Kidney (tissue), 14 donors: Measurements from ENCODE around the gene ZFPM1. TPM values are rescaled to one million over a fixed set of nuclear protein-coding genes. Genes with fewer than 3 reads are reported as not detected.

ENCODE experiments used
- DNase-seq, 5 donors: peaks; one replicate each; pipeline ENCODE4 v3.0.0-alpha.2; 2013 to 2020
- FAIRE-seq: peaks from 2 replicates; lab custom pipeline; 2012; peaks lifted over from hg19 to GRCh38; lab: Jason Lieb, UNC
- H3K27ac ChIP-seq, 2 donors: one replicate each; pipeline ENCODE4 v1.7.0; 2013; ENCODE audit warnings: low read depth in 2 of 2, low read length in 2 of 2, inconsistent platforms in 1 of 2
- H3K27me3 ChIP-seq: one replicate; pipeline ENCODE4 v1.7.1; 2013; ENCODE audit warnings: low read length, inconsistent platforms; ENCODE audit not compliant: control insufficient read depth, insufficient read depth
- H3K36me3 ChIP-seq, 3 donors: one replicate each; pipeline versions ENCODE4 v1.7.0 to v1.7.1; 2013; ENCODE audit warnings: low read length in 3 of 3, control low read depth in 1 of 3, inconsistent platforms in 1 of 3; ENCODE audit not compliant: insufficient read depth in 3 of 3, control insufficient read depth in 2 of 3
- H3K4me1 ChIP-seq, 3 donors: one replicate each; pipeline versions ENCODE4 v1.7.0 to v1.7.1; 2013; ENCODE audit warnings: low read length in 3 of 3, inconsistent platforms in 1 of 3, low read depth in 1 of 3; ENCODE audit not compliant: control insufficient read depth in 2 of 3, insufficient read depth in 2 of 3
- H3K4me3 ChIP-seq, 3 donors: one replicate each; pipeline versions ENCODE4 v1.7.0 to v1.8.1; 2013; ENCODE audit warnings: low read length in 3 of 3, control low read depth in 1 of 3, inconsistent platforms in 1 of 3
- H3K9ac ChIP-seq, 3 donors: one replicate each; pipeline versions ENCODE4 v1.7.0 to v1.7.1; 2013; ENCODE audit warnings: low read length in 3 of 3, control low read depth in 1 of 3, inconsistent platforms in 1 of 3
- H3K9me3 ChIP-seq, 3 donors: one replicate each; pipeline versions ENCODE4 v1.7.0 to v1.7.1; 2013; ENCODE audit warnings: low read length in 3 of 3, control low read depth in 1 of 3, inconsistent platforms in 1 of 3; ENCODE audit not compliant: control insufficient read depth in 2 of 3, insufficient read depth in 1 of 3
- intact Hi-C: fragments of 100-400 bp; cut with DNase I; formaldehyde crosslinking; loops from one replicate; pipeline ENCODE4 v1.11.1; 2022
- polyA plus RNA-seq: library from polyadenylated mRNA; stranded (reverse); fragments of 350-450 nt; fragmentation: Illumina TruSeq; extraction: RNeasy Lipid Tissue Mini Kit (QIAGEN cat#74804); gene quantifications from one replicate; pipeline ENCODE4 v1.2.3, GENCODE V29; 2014; ENCODE audit warnings: low read depth, low replicate concordance; ENCODE audit not compliant: insufficient read depth
- total RNA-seq: library from RNA; stranded (reverse); fragmentation: NEBNext Ultra II Directional; extraction: Animal tissue kit (Norgen Biotek cat#: 25700); gene quantifications from one replicate; pipeline ENCODE4 v1.2.1, GENCODE V29; 2021
- TF ChIP-seq, protein P1 (sequence below): IDR thresholded peaks from 3 replicates; pipeline ENCODE4 v1.5.1; 2012; ENCODE audit warnings: mild to moderate bottlenecking, moderate library complexity, borderline replicate concordance; ENCODE audit not compliant: insufficient read depth; ENCODE audit errors: extremely low read depth
- donor health status: control.
- donor health status: control.
- donor health status: control.
- donor health status: control.
- donor health status: control.
- donor health status: DM: yes; HTN: yes; CAD: no.
- donor health status: Normal renal cell carcinoma (clear cell type).

ZFPM1 gene
- total and polyA plus RNA-seq, 2 donors from 2014 or later: 1.9 to 9.2 TPM

DNA sequence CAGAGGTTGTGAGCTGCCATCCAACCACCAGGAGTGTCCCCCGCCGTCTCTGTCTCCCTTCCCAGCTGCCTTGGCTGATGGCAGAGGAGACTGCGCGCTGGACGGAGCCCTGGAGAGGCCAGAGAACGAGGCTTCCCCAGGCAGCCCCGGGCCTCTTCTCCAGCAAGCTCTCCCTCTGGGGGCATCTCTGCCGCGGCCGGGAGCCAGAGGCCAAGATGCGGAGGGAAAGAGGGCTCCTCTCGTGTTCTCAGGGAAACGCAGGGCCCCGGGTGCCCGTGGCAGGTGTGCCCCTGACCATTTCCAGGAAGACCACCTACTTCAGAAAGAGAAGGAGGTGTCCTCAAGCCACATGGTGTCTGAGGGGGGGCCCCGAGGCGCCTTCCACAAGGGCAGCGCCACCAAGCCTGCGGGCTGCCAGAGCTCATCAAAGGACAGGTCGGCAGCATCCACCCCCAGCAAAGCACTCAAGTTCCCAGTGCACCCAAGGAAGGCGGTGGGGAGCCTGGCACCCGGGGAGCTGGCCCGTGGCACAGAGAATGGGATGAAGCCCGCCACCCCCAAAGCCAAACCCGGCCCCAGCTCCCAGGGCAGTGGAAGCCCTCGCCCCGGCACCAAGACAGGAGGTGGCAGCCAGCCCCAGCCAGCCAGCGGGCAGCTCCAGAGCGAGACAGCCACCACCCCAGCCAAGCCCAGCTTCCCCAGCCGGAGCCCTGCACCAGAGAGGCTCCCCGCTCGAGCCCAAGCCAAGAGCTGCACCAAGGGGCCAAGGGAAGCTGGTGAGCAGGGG lies 14.8 kb upstream of the ZFPM1 start:
- Histone ChIP-seq H3K9me3 (no peaks in the 10 kb centered on the region), H3K4me3 (no peak overlapping the region), H3K27ac (no peak overlapping the region), H3K4me1 (no peaks in the 10 kb centered on the region), H3K27me3 (no peaks in the 10 kb centered on the region), H3K9ac (no peak overlapping the region), H3K36me3 (no peaks in the 10 kb centered on the region)
- DNase-seq (no peak), FAIRE-seq (no peak)
- TF ChIP-seq, protein P1, sequence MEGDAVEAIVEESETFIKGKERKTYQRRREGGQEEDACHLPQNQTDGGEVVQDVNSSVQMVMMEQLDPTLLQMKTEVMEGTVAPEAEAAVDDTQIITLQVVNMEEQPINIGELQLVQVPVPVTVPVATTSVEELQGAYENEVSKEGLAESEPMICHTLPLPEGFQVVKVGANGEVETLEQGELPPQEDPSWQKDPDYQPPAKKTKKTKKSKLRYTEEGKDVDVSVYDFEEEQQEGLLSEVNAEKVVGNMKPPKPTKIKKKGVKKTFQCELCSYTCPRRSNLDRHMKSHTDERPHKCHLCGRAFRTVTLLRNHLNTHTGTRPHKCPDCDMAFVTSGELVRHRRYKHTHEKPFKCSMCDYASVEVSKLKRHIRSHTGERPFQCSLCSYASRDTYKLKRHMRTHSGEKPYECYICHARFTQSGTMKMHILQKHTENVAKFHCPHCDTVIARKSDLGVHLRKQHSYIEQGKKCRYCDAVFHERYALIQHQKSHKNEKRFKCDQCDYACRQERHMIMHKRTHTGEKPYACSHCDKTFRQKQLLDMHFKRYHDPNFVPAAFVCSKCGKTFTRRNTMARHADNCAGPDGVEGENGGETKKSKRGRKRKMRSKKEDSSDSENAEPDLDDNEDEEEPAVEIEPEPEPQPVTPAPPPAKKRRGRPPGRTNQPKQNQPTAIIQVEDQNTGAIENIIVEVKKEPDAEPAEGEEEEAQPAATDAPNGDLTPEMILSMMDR: no peak
- intact Hi-C loops: loop anchor here (10.0 kb wide), 1 partner anchor 243 kb away; no protein-coding TSS in a partner anchor

DNA sequence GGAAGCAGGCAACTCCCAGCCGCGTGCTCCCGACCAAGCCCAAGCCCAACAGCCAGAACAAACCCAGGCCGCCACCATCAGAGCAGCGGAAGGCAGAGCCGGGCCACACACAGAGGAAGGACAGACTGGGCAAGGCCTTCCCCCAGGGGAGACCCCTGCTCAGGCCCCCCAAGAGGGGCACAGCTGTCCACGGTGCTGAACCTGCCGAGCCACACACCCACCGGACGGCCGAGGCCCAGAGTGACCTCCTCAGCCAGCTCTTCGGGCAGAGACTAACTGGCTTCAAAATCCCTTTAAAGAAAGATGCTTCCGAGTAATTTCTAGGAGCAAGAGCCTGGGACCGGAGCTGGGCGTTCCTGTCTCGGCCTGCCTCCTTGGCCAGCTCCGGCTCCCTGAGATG lies 14.1 kb upstream of the ZFPM1 start:
- no peak overlapping the region for H3K4me3 ChIP-seq
- H3K27me3 ChIP-seq: no peaks in the 10 kb centered on the region
- TF ChIP-seq, protein P1: no peak
- DNase-seq: no peak
- no peaks in the 10 kb centered on the region for H3K4me1 ChIP-seq
- H3K9ac ChIP-seq: no peak overlapping the region
- H3K36me3 ChIP-seq: no peaks in the 10 kb centered on the region
- no peak overlapping the region for H3K27ac ChIP-seq
- no peaks in the 10 kb centered on the region for H3K9me3 ChIP-seq
- no peak for FAIRE-seq
- intact Hi-C loops: loop anchor here (10.0 kb wide), 1 partner anchor 244 kb away; no protein-coding TSS in a partner anchor

DNA sequence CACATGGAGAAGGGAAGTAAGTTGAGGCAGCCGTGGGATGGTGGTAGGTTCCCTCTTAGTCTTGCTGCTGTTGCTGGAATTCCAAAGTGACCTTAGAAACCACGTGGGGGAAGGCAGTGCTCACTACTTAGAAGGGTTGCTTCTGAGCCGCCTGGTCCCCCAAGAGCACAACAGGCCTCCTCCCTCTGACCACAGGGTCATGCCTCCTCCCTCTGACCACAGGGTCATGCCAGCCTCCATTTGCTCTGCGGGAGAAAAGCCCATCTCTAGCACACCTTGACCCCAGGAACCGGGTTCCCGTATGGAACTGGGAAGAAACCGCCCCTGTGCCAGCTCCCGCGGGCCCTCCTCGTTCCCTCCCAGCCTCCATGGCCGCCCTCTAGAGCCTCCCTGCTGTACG lies 13.4 kb upstream of the ZFPM1 start:
- DNase-seq: no peak
- Histone ChIP-seq H3K27ac (no peak overlapping the region), H3K4me3 (no peak overlapping the region), H3K4me1 (no peaks in the 10 kb centered on the region), H3K36me3 (no peaks in the 10 kb centered on the region), H3K27me3 (no peaks in the 10 kb centered on the region), H3K9me3 (no peaks in the 10 kb centered on the region), H3K9ac (no peak overlapping the region)
- no peak for FAIRE-seq
- intact Hi-C loops: loop anchor here (10.0 kb wide), 1 partner anchor 245 kb away; no protein-coding TSS in a partner anchor
- TF ChIP-seq, protein P1: no peak
